Stimulated activated CD8-positive, alpha-beta memory T cell treated with anti-CD3 and anti-CD28 coated beads, Interleukin-4, amount 100 ng/mL, for 48 hours (primary cell): ENCODE results near the gene RAP1GDS1.

ENCODE experiments used
- DNase-seq: peaks from one replicate; pipeline ENCODE4 v3.0.0-alpha.2; 2020

RAP1GDS1 gene

GRCh38 chr4:98485816-98486345 lies 224.7 kb downstream of the RAP1GDS1 start:
- no peak for DNase-seq

- DNase-seq = no peak
Observed at GRCh38 chr4:98490251-98490650, 229.1 kb downstream of the RAP1GDS1 start.

- no peak for DNase-seq
Observed at GRCh38 chr4:98491899-98492559, 230.8 kb downstream of the RAP1GDS1 start.

GRCh38 chr4:98493296-98493695 lies 232.1 kb downstream of the RAP1GDS1 start:
- no peak for DNase-seq
